NCI-H1436 (cell line): ENCODE data around the gene CDH8.
"Not testable (repeated sequence)": the region's sequence is repeated elsewhere in the genome, so short reads cannot be mapped to it uniquely, and the experiment has no call there.

ENCODE experiments used
- DNase-seq: peaks from one replicate; lab custom pipeline; 2025; lab: John Stamatoyannopoulos, UW

CDH8 gene

GRCh38 chr16:61858988-61859387 lies 177.2 kb downstream of the CDH8 start:
- no peak for DNase-seq

GRCh38 chr16:61842666-61843065 lies 193.6 kb downstream of the CDH8 start:
- DNase-seq: peak; percentile 55

DNA sequence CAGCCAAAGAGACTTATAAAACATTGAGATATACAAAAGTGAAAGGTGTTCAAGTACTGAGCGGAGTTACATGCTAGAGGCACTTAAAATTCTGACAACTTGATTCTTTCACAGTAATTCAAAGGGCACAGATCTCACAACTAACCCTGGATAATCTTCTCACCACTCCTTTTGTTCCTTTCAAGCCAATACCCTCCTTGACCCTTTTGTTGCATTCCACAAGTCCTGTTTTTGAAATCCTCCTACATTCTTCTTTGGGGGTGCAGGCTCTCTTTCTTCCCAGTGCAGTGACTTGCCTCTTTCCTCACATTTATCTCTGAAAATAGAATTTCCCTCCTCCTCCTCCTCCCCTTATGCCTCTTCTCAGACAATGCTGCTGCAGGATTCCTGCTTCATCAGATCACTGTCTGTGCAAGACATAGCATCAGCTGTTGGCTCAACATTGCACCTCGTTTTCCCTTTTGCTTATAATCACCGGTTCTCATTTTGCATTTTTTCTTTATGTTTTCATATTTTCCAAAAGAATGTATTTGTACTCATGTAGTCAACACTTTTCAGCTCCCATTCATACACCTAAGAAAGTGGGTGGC lies 199.3 kb downstream of the CDH8 start:
- DNase-seq: no peak

DNA sequence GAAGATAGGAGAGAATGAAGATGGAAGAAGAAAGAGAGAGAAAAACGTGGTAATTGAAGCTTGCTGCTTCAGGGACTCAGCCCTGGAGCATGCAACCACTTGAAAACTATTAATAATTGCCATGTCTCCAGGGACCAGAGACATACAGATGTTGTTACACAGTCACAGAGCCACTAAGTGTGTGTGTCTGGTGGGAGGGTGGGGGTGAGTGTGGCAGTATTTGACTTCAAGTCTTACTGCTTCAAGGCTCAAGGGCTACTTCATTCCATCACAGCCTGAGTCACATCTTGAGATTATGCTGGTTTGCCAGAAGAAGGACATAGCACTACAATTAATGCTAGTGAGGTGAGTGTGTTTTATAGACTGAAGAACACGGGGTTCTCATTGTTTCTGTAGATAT lies 202.2 kb downstream of the CDH8 start:
- no peak for DNase-seq

GRCh38 chr16:61831351-61831917 lies 204.8 kb downstream of the CDH8 start:
- DNase-seq: no peak

GRCh38 chr16:61829631-61830030 lies 206.6 kb downstream of the CDH8 start:
- DNase-seq: no peak

- DNase-seq: no peak
These were observed 212.9 kb downstream of the CDH8 start for GRCh38 chr16:61823326-61823725.

GRCh38 chr16:61820820-61821219 lies 215.4 kb downstream of the CDH8 start:
- no peak for DNase-seq

DNA sequence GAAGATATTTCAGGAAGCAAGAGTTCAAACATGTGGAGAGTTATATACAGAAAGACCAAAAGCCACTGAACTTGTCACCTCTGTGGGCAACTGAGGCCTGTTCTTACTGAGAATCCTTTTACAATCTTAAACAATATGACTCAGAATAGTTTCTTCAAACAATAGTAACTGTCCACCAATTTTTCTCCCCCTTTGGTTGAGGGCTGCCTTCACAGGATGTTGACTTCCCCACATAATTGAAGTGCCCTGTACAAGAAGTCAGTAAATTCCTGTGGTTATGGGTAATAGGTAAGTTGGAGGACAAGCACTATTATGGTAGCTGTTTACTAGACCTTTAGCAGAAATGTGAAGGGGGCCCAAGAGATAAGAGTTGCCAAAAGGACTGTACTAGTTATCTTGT lies 215.8 kb downstream of the CDH8 start:
- DNase-seq: no peak

DNA sequence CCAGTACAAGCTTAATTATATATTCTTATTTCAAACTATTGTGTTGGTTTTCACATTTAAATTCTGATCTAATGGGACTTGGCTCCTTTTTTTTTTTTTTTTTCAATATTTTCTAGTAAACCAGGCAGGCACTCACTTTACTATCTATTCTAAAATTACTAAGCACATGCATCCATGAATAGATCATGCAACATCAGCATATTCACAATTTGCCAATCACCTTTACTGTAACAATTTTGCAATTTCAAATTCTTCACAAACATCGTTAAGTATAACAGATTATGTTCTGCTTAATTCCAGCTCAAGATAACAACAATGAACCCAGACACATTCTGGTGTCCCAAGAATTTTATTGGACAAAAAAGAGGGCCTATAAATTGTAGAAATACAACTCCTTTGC lies 217.4 kb downstream of the CDH8 start:
- DNase-seq: no peak

DNA sequence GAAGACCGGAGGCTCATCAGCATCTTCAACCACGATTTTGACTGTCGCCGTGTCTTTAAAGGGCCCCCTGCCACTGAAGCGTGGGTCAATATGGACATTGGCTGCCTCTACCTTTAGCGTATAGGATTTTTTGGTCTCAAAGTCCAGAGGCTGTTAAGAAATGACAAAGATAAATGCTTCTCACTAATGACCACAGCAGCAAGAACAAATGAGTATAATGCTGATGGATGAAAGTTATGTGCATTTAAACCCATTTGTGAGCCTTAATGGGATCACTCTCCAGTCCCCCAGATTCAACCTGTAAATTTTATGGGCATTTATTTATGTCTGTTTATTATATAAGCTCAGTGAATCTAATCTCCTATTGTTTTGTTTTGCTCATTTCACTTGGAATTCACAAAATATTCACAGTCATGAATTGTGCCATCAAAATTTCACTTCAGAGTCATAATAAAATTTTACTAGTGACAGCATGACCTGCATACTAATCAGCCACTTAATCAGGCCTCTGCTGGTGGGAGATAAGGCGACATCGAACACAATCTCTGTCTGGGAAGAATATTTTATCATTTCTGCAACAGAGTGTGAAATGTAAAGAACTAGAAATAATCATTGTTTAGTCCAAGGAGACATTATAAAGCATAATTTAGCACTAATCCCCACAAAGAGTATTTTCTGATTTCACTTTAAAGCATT lies 218.5 kb downstream of the CDH8 start:
- no peak for DNase-seq

GRCh38 chr16:61814726-61815347 lies 221.4 kb downstream of the CDH8 start:
- DNase-seq: no peak

GRCh38 chr16:61813339-61813738 lies 222.9 kb downstream of the CDH8 start:
- no peak for DNase-seq

DNA sequence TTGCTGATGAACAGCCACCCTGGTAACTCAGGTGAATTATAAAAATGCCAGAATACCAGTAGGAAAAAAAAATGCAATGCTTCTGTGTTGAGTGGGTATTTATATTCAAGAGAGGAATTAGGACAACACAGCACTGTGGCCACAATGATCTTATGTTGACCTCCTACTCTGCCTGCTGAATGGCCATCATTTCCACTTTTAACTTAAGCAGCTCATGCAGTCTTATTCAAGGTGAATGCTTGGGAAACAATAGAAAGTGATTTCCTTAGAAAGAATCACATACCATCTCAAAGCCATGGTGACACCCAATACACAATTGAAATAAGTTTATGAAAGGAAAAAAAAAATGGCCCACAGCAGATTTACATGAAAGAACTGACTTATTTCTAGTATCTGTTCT lies 224.0 kb downstream of the CDH8 start:
- DNase-seq: no peak

- DNase-seq: no peak
These were observed 228.7 kb downstream of the CDH8 start for GRCh38 chr16:61807551-61807950.

GRCh38 chr16:61801217-61801616 lies 235.0 kb downstream of the CDH8 start:
- not testable (repeated sequence) for DNase-seq

DNA sequence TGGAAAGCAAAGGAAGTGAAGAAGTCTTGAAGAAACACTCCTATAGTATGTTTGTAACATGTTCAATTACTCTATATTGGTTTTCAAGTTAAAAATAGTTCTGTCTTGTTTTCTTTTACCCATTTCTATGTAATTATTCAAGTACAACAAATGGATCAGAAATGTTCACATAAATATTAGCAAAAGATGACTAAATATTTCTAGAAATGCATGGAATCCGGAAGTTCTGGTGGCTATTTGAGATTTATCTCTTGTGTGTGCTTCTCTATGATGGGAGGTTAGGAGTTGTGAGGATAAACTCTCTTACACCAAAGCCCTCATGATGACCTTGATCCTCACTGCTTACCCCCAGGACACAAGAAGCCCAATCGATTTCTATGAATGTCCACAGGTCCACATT lies 237.5 kb downstream of the CDH8 start:
- no peak for DNase-seq

GRCh38 chr16:61797961-61798507 lies 238.2 kb downstream of the CDH8 start:
- no peak for DNase-seq

- no peak for DNase-seq
These were observed 238.9 kb downstream of the CDH8 start for GRCh38 chr16:61797296-61797795.

DNA sequence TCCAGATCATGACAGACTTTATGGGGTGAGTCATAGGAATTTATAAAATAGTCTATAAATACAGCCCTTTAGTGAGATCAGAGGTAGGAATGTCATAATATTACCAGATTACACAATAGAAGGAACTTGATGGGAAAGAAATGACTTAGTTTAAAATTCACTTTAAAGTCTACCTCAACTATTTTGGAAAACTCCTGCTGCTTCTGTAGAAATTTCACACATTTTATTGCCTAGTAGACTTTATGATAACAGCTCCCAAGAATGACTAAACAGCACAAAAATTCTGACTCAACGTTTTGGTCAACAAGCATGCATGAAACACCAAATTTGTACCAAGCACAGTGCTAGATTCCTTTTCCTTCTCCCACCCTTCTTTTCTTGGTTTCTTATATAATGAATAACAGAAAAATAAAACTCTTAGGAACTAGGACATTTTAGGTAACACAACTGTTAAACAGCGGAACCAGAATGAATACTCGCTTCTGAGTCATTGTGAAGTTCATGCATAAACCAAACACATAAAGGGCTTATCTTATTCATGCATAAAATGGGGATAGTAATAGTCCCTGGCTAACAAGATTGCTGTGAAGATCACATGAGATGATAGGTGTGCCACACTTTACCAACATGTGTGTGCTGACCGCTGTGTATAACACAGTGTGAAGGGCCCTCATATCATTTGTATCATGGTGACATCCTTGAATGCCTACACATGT lies 243.9 kb downstream of the CDH8 start:
- no peak for DNase-seq

- DNase-seq: no peak
These were observed 244.8 kb downstream of the CDH8 start for GRCh38 chr16:61791464-61791863.

DNA sequence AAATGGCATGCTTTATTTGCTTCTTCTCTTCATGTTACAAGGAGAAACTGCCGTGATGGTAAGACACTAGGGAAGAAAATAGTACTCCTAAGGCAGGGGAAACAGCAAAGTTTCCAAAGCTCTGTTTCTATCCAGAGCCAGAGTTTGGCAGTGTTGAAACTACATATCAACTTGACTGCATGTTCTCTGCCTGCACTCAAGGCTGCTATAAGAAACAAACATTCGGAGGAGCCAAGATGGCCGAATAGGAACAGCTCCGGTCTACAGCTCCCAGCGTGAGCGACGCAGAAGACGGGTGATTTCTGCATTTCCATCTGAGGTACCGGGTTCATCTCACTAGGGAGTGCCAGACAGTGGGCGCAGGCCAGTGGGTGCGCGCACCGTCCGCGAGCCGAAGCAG lies 254.4 kb downstream of the CDH8 start:
- DNase-seq: peak; percentile 0
